GM12875 (cell line): Measurements from ENCODE around the gene RUNX1.

ENCODE experiments used
- H3K4me3 ChIP-seq: one replicate; pipeline ENCODE4 v1.5.1; 2011; ENCODE audit warnings: low read depth, low read length, control low read depth
- CTCF ChIP-seq: IDR thresholded peaks from 2 replicates; pipeline ENCODE4 v1.5.1; 2011; ENCODE audit warnings: low read depth, mild to moderate bottlenecking, control low read depth, inconsistent platforms, low read length, moderate library complexity, borderline replicate concordance; ENCODE audit not compliant: insufficient read depth

Gene RUNX1

DNA sequence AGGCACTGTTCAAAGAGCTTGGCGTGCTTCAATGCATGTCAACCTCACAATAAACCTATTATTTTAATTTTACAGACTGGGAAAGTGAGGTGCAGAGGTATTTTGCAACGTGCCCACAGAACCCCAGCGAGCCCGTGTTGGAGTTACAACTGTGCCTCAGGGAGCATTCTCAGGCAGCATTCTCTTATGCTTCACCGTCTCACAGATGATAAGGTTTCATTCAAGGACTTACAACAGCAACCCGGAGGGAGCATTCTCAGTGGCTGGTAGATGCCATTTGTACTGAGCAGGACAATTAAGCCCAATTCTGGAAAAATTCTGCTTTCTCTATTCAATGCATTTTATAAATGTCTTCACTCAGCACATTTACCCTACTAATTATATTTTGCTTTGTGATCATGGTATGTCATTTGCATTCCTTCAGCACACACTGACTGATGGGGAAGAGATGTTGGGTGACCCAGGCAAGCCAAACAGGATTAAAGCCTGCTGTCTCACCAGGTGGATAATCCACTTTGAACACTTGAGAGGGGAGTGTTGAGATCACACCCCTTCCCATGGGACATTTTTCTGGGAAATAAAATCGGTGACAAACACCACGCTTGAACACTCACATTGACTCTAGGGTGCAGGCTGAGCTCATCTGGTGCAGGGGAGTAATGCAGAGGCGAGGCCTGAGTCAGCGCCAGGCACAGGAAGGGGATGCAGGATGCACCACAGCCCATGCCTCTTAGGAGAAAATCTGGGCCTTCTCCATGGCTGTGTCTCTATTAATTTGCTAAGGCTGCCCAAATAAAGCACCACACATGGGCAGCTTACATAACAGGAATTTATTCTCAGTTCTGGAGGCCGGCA lies 266.4 kb downstream of the RUNX1 start:
- no peak for TF ChIP-seq CTCF
- H3K4me3 ChIP-seq = no peak overlapping the region

DNA sequence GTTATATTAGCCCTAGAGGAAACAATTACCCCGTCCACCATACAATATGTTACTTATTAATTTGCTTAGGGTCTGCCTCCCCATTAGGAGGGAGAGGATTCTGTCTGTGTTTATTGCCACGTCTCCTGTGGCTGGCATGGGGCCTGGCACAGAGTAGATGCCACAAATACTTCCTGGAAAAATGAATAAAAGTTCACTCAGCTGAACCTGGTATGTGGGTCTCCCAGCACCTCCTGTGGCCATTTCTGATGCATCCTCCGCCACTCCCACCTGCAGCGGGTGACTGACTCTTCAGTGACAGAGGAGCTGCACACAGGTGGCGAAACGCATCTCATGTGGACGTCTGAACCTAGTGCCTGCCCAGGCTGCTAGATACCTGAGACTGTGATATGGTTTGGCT lies 267.6 kb downstream of the RUNX1 start:
- H3K4me3 ChIP-seq = no peak overlapping the region
- TF ChIP-seq CTCF = no peak

DNA sequence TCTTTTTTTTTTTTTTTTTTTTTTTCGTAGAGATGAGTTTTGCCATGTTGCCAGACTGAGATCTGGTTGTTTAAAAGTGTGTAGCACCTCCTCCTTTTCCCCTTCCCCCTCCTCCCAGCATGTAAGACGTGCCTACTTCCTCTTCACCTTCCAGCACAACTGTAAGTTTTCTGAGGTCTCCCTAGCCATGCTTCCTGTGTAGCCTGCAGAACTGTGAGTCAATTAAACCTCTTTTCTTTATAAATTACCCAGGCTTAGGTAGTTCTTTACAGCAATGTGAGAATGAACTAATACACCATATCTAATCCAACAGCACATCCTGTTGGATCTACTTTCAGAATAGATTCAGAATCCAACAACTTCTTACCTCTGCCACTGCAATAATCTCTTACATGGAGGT lies 269.2 kb downstream of the RUNX1 start:
- no peak for TF ChIP-seq CTCF
- no peak overlapping the region for H3K4me3 ChIP-seq

DNA sequence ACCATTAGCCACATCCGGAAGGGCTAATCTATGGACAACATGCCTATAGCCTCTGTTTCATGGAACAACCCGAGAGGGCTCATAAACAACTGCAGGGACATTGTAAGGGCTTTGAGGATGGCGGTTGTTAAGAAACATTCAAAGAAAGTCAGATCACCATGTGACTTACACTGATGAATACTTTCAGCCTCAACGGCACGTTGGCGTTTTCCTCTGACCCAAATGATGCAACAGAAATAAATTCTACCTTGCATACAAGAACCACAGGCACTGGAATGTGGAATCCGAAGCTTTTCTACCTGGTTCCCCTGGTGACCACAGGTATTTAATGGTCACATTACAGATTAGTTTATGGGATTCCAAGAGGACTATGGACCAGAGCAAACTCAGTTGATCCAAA lies 273.3 kb downstream of the RUNX1 start:
- no peak overlapping the region for H3K4me3 ChIP-seq
- TF ChIP-seq CTCF = no peak

DNA sequence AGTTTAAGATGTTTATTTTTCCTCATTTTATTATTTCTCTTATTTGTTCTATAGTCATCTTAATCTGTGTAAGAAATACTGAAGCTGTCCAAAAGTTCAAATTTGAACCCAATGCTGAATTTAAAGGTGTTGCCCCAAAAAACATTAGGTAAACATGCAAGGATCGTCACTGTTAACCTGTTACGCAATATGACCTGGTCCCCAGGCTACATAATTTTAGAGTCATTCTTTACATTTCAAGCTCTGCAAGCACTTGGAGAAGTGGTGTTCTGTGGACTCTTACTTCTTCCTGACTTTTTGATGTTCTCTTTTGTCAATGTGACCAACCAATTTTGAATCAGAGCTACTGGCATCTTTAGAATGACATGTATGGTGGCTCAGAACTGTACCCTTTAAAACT lies 274.4 kb downstream of the RUNX1 start:
- no peak overlapping the region for H3K4me3 ChIP-seq
- TF ChIP-seq CTCF = no peak

GRCh38 chr21:34771512-34772028 lies 277.5 kb downstream of the RUNX1 start:
- no peak overlapping the region for H3K4me3 ChIP-seq
- TF ChIP-seq CTCF = no peak

DNA sequence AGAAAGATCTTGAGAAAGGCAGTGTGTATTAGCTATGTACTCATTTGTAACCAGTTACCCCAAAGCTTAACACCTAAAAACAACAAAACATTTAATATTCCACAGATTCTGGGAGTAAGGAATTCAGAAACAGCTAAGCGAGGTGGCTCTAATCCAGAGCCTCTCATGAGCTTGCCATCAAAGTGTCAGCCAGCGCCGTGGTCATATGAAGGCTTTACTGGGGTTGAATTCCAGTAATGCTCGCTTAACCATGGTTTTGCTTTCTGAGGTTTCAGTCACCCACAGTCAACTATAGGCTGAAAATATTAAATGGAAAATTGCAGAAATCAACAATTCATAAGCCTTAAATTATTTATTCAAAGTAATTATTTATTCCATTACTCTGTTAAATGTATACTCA lies 278.5 kb downstream of the RUNX1 start:
- no peak overlapping the region for H3K4me3 ChIP-seq
- no peak for TF ChIP-seq CTCF
